Measurements from ENCODE around the gene THSD4. TPM values are rescaled to one million over a fixed set of nuclear protein-coding genes. Genes with fewer than 3 reads are reported as not detected.
A peak's percentile ranks its signal among the peaks of the same experiment; 100 is the strongest.

Gene THSD4
- total and polyA plus RNA-seq, 3 experiments from 2014 or later, result not detected

- H3K4me3 ChIP-seq (ENCODE audit: low read length), result no peak overlapping the region
- no peaks in the 10 kb centered on the region for H3K4me1 ChIP-seq (ENCODE audit: insufficient read depth, low read length)
- ChIA-PET CTCF (no interaction called here), POLR2A (no interaction called here)
- no peak for DNase-seq
- H3K27me3 ChIP-seq (ENCODE audit: insufficient read depth, low read length, poor library complexity, severe bottlenecking), result no peaks in the 10 kb centered on the region
- Mint-ChIP-seq H3K9me3 (no peaks in the 10 kb centered on the region), H3K27ac (peak overlapping the region in 1 of 8 donors; percentile 51), H3K36me3 (no peaks in the 10 kb centered on the region), H3K4me1 (no peaks in the 10 kb centered on the region), H3K4me3 (no peak overlapping the region), H3K27me3 (peaks cover 5 to 40% of the 10 kb centered on the region in 2 donors)
- no peaks in the 10 kb centered on the region for H3K9me3 ChIP-seq (ENCODE audit: low read length)
- no peaks in the 10 kb centered on the region for H3K36me3 ChIP-seq (ENCODE audit: insufficient read depth, low read length)
- no peak overlapping the region for H3K27ac ChIP-seq (ENCODE audit: low read depth, low read length)
Observed at GRCh38 chr15:71410347-71410746, 295.1 kb downstream of the THSD4 start.

DNA sequence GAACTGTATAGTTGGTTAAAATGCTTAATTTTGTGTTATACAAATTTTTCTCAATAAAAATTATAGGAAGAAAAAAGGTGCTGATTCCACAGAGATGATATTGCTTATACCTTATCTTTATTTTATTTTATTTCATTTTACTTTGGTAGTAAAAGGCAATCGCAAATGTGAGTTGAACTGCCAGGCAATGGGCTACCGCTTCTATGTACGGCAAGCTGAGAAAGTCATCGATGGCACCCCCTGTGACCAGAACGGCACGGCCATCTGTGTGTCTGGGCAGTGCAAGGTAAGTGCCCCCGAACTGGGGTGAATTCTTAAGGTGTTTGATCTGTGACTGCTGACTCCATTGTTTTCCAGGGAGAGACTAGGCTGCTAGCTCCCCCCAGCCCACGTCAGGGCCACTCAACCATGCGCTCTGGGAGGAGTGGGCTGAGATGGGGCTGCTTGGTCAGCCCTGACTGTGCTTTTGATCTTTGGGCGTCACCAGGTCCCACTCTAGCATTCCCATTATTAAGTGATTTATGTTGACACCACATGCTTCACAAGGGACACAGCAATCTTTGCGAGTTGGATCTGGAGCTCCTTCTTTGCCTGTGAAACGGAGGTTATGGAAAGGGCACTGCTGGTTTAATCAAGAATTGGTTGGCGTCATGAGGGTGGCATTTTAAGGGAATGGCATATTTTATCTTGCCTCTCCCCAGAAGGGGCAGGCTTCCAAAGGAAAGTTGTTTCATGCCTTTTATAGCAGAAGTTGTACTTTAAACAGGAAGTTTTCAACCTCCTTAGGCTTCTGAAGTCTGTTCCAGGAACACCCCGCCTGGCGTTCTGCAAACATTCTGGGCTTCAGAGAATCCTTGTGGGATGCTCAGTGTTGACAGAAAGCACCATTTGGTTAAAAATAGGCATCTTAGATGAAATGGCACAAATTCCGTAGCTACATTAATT is 296.5 kb downstream of the THSD4 start:
- Mint-ChIP-seq H3K27ac (no peak overlapping the region), H3K9me3 (no peaks in the 10 kb centered on the region), H3K4me1 (no peaks in the 10 kb centered on the region), H3K27me3 (peaks cover 5 to 34% of the 10 kb centered on the region in 2 donors), H3K4me3 (no peak overlapping the region), H3K36me3 (no peaks in the 10 kb centered on the region)
- Histone ChIP-seq H3K4me1 (ENCODE audit: insufficient read depth, low read length) (no peaks in the 10 kb centered on the region), H3K27ac (ENCODE audit: low read depth, low read length) (no peak overlapping the region), H3K36me3 (ENCODE audit: insufficient read depth, low read length) (no peaks in the 10 kb centered on the region), H3K9me3 (ENCODE audit: low read length) (no peaks in the 10 kb centered on the region), H3K4me3 (ENCODE audit: low read length) (no peak overlapping the region), H3K27me3 (ENCODE audit: insufficient read depth, low read length, poor library complexity, severe bottlenecking) (no peaks in the 10 kb centered on the region)
- no peak for DNase-seq
- ChIA-PET POLR2A (no interaction called here), CTCF (no interaction called here)

- ChIA-PET CTCF (no interaction called here), POLR2A (no interaction called here)
- H3K27ac ChIP-seq (ENCODE audit: low read depth, low read length), result no peak overlapping the region
- Mint-ChIP-seq H3K9me3 (no peaks in the 10 kb centered on the region), H3K27me3 (peaks cover 5 to 28% of the 10 kb centered on the region in 2 donors), H3K4me1 (no peaks in the 10 kb centered on the region), H3K36me3 (no peaks in the 10 kb centered on the region), H3K4me3 (no peak overlapping the region), H3K27ac (no peak overlapping the region)
- no peaks in the 10 kb centered on the region for H3K4me1 ChIP-seq (ENCODE audit: insufficient read depth, low read length)
- no peak for DNase-seq
- H3K27me3 ChIP-seq (ENCODE audit: insufficient read depth, low read length, poor library complexity, severe bottlenecking), result no peaks in the 10 kb centered on the region
- H3K36me3 ChIP-seq (ENCODE audit: insufficient read depth, low read length), result no peaks in the 10 kb centered on the region
- no peaks in the 10 kb centered on the region for H3K9me3 ChIP-seq (ENCODE audit: low read length)
- no peak overlapping the region for H3K4me3 ChIP-seq (ENCODE audit: low read length)
Observed at GRCh38 chr15:71413419-71413818, 298.1 kb downstream of the THSD4 start.

GRCh38 chr15:71414853-71415252 is 299.6 kb downstream of the THSD4 start:
- H3K27ac Mint-ChIP-seq, result no peak overlapping the region
- H3K4me3 ChIP-seq (ENCODE audit: low read length), result no peak overlapping the region
- ChIA-PET CTCF (interaction anchor here (1.4 kb wide), 1 partner anchor 15 kb away, joined by 3 read pairs; no protein-coding TSS in a partner anchor), POLR2A (no interaction called here)
- no peaks in the 10 kb centered on the region for H3K36me3 Mint-ChIP-seq
- no peaks in the 10 kb centered on the region for H3K4me1 ChIP-seq (ENCODE audit: insufficient read depth, low read length)
- H3K27me3 Mint-ChIP-seq, result peaks cover 2 to 20% of the 10 kb centered on the region in 2 donors
- H3K27ac ChIP-seq (ENCODE audit: low read depth, low read length), result no peak overlapping the region
- H3K36me3 ChIP-seq (ENCODE audit: insufficient read depth, low read length), result no peaks in the 10 kb centered on the region
- DNase-seq, result no peak
- no peak overlapping the region for H3K4me3 Mint-ChIP-seq
- H3K9me3 Mint-ChIP-seq, result no peaks in the 10 kb centered on the region
- no peaks in the 10 kb centered on the region for H3K27me3 ChIP-seq (ENCODE audit: insufficient read depth, low read length, poor library complexity, severe bottlenecking)
- no peaks in the 10 kb centered on the region for H3K4me1 Mint-ChIP-seq
- H3K9me3 ChIP-seq (ENCODE audit: low read length), result no peaks in the 10 kb centered on the region

DNA sequence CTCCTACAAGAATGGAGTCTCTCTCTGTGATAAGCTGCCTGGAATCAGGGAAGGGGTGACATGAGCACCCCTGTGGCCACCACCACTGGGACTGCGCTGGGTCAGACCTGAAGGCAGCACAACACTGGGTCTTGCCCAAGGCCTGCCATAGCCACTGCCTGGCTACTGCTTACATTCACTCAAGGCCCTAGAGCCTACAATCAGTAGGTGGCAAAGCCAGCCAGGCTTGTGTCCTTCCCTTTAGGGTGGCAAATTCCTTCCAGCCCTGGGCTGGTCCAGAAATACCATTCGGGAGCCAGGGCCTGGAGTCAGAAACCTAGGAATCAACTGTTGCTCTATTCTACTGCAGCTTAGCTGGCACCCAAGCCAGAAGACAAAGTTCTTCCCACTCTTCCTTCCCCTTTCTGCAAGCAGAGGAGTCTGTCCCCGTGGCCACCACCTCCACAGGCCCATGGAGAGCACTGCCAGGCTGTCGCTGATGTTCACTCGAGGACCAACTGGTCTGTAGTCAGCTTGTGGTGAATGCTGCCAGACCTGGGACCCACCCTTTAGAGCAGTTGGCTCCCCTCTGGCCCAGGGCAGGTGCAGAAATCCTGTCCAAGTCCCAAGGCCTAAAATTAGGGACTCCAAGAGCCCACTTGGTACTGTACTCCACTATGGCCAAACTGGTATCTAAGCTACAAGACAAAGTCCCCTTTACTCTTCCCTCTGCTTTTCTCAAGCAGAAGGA is 307.4 kb downstream of the THSD4 start:
- H3K9me3 ChIP-seq (ENCODE audit: low read length), result no peaks in the 10 kb centered on the region
- H3K4me1 Mint-ChIP-seq, result no peaks in the 10 kb centered on the region
- peaks cover under 1 to 18% of the 10 kb centered on the region in 2 donors for H3K27me3 Mint-ChIP-seq
- POLR2A ChIA-PET, result no interaction called here
- H3K4me1 ChIP-seq (ENCODE audit: insufficient read depth, low read length), result no peaks in the 10 kb centered on the region
- no peak overlapping the region for H3K27ac Mint-ChIP-seq
- no peak for DNase-seq
- no peaks in the 10 kb centered on the region for H3K27me3 ChIP-seq (ENCODE audit: insufficient read depth, low read length, poor library complexity, severe bottlenecking)
- no peak overlapping the region for H3K27ac ChIP-seq (ENCODE audit: low read depth, low read length)
- no peaks in the 10 kb centered on the region for H3K36me3 Mint-ChIP-seq
- no peaks in the 10 kb centered on the region for H3K36me3 ChIP-seq (ENCODE audit: insufficient read depth, low read length)
- H3K4me3 ChIP-seq (ENCODE audit: low read length), result no peak overlapping the region
- H3K9me3 Mint-ChIP-seq, result peaks cover 0 to 5% (median 0%) of the 10 kb centered on the region in 5 donors
- H3K4me3 Mint-ChIP-seq, result no peak overlapping the region
- CTCF ChIA-PET, result no interaction called here

DNA sequence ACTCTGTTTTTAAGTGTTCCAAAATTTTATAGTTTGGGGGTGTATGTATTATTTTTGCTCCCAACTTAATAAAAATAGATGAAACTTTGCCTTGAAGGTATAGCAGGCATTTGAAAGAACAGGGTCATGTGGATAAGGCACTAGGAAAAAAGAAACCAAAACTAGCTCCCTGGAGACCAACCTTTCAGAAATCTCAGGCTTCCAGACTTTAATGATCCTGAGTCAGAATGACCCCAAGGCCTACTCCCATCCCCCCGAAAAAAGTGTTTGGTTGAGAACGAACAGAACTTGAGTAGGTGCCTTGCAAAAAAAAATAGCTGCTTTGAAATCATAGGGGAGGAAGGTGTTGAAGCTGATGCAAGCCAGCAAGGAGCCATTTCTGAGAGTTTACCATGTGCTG is 309.5 kb downstream of the THSD4 start:
- H3K27me3 ChIP-seq (ENCODE audit: insufficient read depth, low read length, poor library complexity, severe bottlenecking), result no peaks in the 10 kb centered on the region
- Mint-ChIP-seq H3K36me3 (no peaks in the 10 kb centered on the region), H3K4me1 (no peaks in the 10 kb centered on the region), H3K9me3 (peaks cover 0 to 5% (median 0%) of the 10 kb centered on the region in 5 donors), H3K27ac (no peak overlapping the region), H3K4me3 (no peak overlapping the region), H3K27me3 (peaks cover 3 to 20% of the 10 kb centered on the region in 2 donors)
- H3K4me1 ChIP-seq (ENCODE audit: insufficient read depth, low read length), result no peaks in the 10 kb centered on the region
- no peaks in the 10 kb centered on the region for H3K36me3 ChIP-seq (ENCODE audit: insufficient read depth, low read length)
- H3K9me3 ChIP-seq (ENCODE audit: low read length), result no peaks in the 10 kb centered on the region
- CTCF ChIA-PET, result no interaction called here
- no peak for DNase-seq
- POLR2A ChIA-PET, result no interaction called here
- no peak overlapping the region for H3K27ac ChIP-seq (ENCODE audit: low read depth, low read length)
- no peak overlapping the region for H3K4me3 ChIP-seq (ENCODE audit: low read length)

DNA sequence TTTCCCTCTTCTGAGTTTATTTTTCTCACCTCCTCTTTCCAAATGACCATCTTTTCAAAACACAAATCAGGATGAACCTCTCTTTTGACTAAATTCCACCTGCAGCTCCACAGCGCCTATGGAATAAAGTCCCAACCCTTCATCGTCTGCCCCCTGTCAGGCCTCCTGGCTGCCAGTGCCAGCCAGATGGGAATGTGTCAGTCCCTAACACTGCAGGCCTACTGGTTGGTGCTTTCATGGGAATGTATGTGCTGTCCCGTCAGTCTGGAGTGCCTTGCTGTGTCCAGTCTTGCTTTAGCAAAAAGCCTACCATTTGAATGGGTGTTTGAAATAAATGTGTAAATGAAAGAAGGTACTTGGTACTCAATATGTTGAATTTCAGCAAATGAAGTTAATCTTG is 310.1 kb downstream of the THSD4 start:
- no peaks in the 10 kb centered on the region for H3K9me3 ChIP-seq (ENCODE audit: low read length)
- no peak overlapping the region for H3K4me3 Mint-ChIP-seq
- no peaks in the 10 kb centered on the region for H3K36me3 Mint-ChIP-seq
- peaks cover 3 to 20% of the 10 kb centered on the region in 2 donors for H3K27me3 Mint-ChIP-seq
- peaks cover 0 to 5% (median 0%) of the 10 kb centered on the region in 5 donors for H3K9me3 Mint-ChIP-seq
- ChIA-PET POLR2A (no interaction called here), CTCF (no interaction called here)
- DNase-seq, result no peak
- H3K27me3 ChIP-seq (ENCODE audit: insufficient read depth, low read length, poor library complexity, severe bottlenecking), result no peaks in the 10 kb centered on the region
- no peak overlapping the region for H3K4me3 ChIP-seq (ENCODE audit: low read length)
- no peaks in the 10 kb centered on the region for H3K4me1 Mint-ChIP-seq
- no peaks in the 10 kb centered on the region for H3K4me1 ChIP-seq (ENCODE audit: insufficient read depth, low read length)
- no peaks in the 10 kb centered on the region for H3K36me3 ChIP-seq (ENCODE audit: insufficient read depth, low read length)
- no peak overlapping the region for H3K27ac Mint-ChIP-seq
- no peak overlapping the region for H3K27ac ChIP-seq (ENCODE audit: low read depth, low read length)

- Mint-ChIP-seq H3K36me3 (no peaks in the 10 kb centered on the region), H3K27ac (no peak overlapping the region), H3K4me1 (no peaks in the 10 kb centered on the region), H3K27me3 (peaks cover 3 to 20% of the 10 kb centered on the region in 2 donors), H3K4me3 (no peak overlapping the region), H3K9me3 (peaks cover 0 to 1% (median 0%) of the 10 kb centered on the region in 5 donors)
- H3K4me1 ChIP-seq (ENCODE audit: insufficient read depth, low read length), result no peaks in the 10 kb centered on the region
- H3K9me3 ChIP-seq (ENCODE audit: low read length), result no peaks in the 10 kb centered on the region
- no peak for DNase-seq
- ChIA-PET CTCF (no interaction called here), POLR2A (no interaction called here)
- H3K27ac ChIP-seq (ENCODE audit: low read depth, low read length), result no peak overlapping the region
- no peak overlapping the region for H3K4me3 ChIP-seq (ENCODE audit: low read length)
- H3K36me3 ChIP-seq (ENCODE audit: insufficient read depth, low read length), result no peaks in the 10 kb centered on the region
- H3K27me3 ChIP-seq (ENCODE audit: insufficient read depth, low read length, poor library complexity, severe bottlenecking), result no peaks in the 10 kb centered on the region
Observed at GRCh38 chr15:71426792-71427191, 311.5 kb downstream of the THSD4 start.

All from CD8-positive, alpha-beta memory T cell (primary cell).